Body of pancreas (tissue), 4 donors: Measurements from ENCODE around the gene CDC42EP2.

Source experiments
- POLR2A ChIP-seq, 3 donors: fragments of 450-650 bp; IDR thresholded peaks; one replicate each; pipeline ENCODE4 v1.6.1; 2016; ENCODE audit warnings: antibody characterized with exemption in 3 of 3, mild to moderate bottlenecking in 2 of 3
- TF ChIP-seq, protein P1 (sequence below), 7 experiments: fragments of 450-650 bp in 4 of 7; fragments of 200-600 bp in 3 of 7; sonication (generic) in 3 of 7; IDR thresholded peaks; one replicate each; pipeline ENCODE4 v1.5.1; 2016 to 2019; ENCODE audit warnings: antibody characterized with exemption in 7 of 7

DNA sequence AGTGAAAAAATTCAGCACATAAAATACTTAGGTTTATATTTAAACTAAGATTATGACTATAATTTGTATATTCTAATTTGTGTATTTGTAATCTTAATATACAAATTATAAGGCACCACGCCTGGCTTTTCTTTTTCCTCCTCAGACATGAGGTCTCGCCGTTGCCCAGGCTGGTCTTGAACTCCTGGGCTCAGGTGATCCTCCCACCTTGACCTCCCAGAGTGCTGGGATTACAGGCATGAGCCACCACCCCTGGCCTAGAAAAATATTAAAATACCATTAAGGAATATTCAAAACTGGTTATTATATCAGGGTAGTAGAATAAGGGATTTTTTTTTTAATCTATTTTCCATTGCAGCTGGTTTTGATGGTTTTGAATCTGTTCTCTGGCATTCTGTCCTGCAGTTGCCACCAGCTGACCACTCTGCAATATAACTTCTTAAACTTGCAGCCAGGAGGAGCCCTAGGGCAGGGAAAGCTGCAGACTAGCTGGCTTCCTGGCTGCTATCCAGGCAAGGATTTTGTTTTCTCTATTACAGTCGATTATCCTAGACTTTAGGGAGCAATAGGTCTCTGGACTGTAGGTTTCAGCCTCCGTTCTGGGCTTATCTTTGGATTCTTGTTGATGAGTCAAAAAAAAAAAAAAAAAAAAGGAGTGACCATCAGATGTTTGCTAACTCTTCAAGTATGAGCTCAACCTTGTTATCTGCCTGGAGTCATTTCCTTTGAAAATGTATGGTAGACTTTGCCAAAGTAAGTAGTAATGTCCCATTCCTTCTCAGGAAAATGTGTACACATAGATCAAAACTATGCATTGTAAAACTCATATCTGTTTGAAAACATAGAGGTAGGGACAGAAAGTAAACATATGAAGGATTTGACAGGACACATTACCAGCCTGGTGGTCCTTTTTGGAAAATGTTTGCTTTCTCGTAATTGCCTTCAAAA is 39.7 kb upstream of the CDC42EP2 start:
- TF ChIP-seq, protein P1, sequence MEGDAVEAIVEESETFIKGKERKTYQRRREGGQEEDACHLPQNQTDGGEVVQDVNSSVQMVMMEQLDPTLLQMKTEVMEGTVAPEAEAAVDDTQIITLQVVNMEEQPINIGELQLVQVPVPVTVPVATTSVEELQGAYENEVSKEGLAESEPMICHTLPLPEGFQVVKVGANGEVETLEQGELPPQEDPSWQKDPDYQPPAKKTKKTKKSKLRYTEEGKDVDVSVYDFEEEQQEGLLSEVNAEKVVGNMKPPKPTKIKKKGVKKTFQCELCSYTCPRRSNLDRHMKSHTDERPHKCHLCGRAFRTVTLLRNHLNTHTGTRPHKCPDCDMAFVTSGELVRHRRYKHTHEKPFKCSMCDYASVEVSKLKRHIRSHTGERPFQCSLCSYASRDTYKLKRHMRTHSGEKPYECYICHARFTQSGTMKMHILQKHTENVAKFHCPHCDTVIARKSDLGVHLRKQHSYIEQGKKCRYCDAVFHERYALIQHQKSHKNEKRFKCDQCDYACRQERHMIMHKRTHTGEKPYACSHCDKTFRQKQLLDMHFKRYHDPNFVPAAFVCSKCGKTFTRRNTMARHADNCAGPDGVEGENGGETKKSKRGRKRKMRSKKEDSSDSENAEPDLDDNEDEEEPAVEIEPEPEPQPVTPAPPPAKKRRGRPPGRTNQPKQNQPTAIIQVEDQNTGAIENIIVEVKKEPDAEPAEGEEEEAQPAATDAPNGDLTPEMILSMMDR (IDR thresholded peaks at IDR 0.05), result peak; percentile 54 to 96 (median 90)
- TF ChIP-seq POLR2A (IDR thresholded peaks at IDR 0.05), result no peak
